Left ventricle myocardium inferior (tissue), 1 donor: ENCODE data around the gene DCDC2. TPM values are rescaled to one million over a fixed set of nuclear protein-coding genes. Genes with fewer than 3 reads are reported as not detected.

Experiments used
- DNase-seq: peaks from one replicate; pipeline ENCODE4 v3.0.0-alpha.2; 2020
- H3K27ac ChIP-seq: fragments of 200-600 bp; replicated peaks from 2 replicates; pipeline ENCODE4 v1.8.0; 2021
- H3K27me3 ChIP-seq: fragments of 200-600 bp; 2 replicates; pipeline ENCODE4 v1.8.0; 2021; ENCODE audit warnings: low read depth
- H3K36me3 ChIP-seq: fragments of 200-600 bp; 2 replicates; pipeline ENCODE4 v1.8.0; 2021
- H3K4me1 ChIP-seq: fragments of 200-600 bp; 2 replicates; pipeline ENCODE4 v1.8.0; 2021
- H3K4me3 ChIP-seq: fragments of 200-600 bp; 2 replicates; pipeline ENCODE4 v1.8.0; 2021; ENCODE audit warnings: mild to moderate bottlenecking, moderate library complexity
- H3K9me3 ChIP-seq: fragments of 200-600 bp; replicated peaks from 2 replicates; pipeline ENCODE4 v1.8.0; 2021
- CTCF ChIP-seq: fragments of 200-600 bp; IDR thresholded peaks from 2 replicates; pipeline ENCODE4 v1.8.0; 2021; ENCODE audit warnings: antibody characterized with exemption, mild to moderate bottlenecking, borderline replicate concordance
- intact Hi-C: fragments of 100-400 bp; cut with micrococcal nuclease; formaldehyde crosslinking; loops from one replicate; pipeline ENCODE4 v1.11.0; 2022
- total RNA-seq: library from RNA; stranded (reverse); fragmentation: NEBNext Ultra II Directional; extraction: Animal tissue kit (Norgen Biotek cat#: 25700); gene quantifications from one replicate; pipeline ENCODE4 v1.2.1, GENCODE V29; 2021
- donor health status: DM: no; HTN: yes; CAD: no; lungs with severe emphysema.

Gene DCDC2
- total RNA-seq, 1 donor from 2014 or later = not detected

- no peaks in the 10 kb centered on the region for H3K9me3 ChIP-seq
- peaks cover 59% of the 10 kb centered on the region for H3K27me3 ChIP-seq
- no peak overlapping the region for H3K27ac ChIP-seq
- H3K36me3 ChIP-seq = no peaks in the 10 kb centered on the region
- peaks cover 22% of the 10 kb centered on the region for H3K4me1 ChIP-seq
- intact Hi-C loops = no loop called here
- DNase-seq = peak; percentile 33
- H3K4me3 ChIP-seq = peak overlapping the region; percentile 69
- TF ChIP-seq CTCF = peak; percentile 65
Observed at GRCh38 chr6:24359640-24360454, 2.0 kb upstream of the DCDC2 start.

GRCh38 chr6:24358219-24358821 is 461 bp upstream of the DCDC2 start:
- DNase-seq = no peak
- Histone ChIP-seq H3K27me3 (peaks cover 46% of the 10 kb centered on the region), H3K4me3 (peak overlapping the region; percentile 52), H3K36me3 (no peaks in the 10 kb centered on the region), H3K4me1 (peaks cover 22% of the 10 kb centered on the region), H3K9me3 (no peaks in the 10 kb centered on the region), H3K27ac (no peak overlapping the region)
- intact Hi-C loops = no loop called here
- TF ChIP-seq CTCF = no peak

DNA sequence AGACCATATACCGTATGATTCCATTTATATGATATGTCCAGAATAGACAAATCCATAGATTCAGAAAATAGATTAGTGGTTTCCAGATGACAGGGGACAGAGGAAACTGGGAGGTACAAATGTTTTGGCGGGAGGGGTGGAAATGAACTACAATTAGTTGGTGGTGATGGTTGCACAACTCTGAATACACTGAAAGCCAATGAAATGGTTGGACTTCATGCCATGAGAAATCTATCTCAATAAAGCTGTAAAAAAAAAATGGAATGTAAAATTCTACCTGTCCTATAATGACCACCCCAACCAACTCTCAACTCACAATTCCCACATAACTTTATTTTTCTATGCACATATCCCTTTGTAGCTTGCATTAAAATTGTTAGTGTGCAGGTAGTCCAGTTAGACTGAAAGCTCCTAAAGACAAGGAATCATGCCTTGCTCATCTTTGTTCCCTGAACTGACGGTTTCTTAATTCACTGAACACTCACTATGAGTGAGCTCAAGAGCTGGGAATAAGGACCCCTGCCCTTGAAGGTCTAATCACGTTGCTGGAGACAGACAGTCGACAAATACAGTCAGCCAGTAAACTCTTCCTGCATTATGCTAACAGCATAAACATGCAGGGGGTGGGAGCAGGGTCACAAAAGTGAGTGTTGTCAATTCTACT is 1.4 kb downstream of the DCDC2 start:
- no peak for DNase-seq
- intact Hi-C loops = no loop called here
- Histone ChIP-seq H3K4me1 (peaks cover 22% of the 10 kb centered on the region), H3K27ac (no peak overlapping the region), H3K4me3 (no peak overlapping the region), H3K36me3 (no peaks in the 10 kb centered on the region), H3K27me3 (peaks cover 30% of the 10 kb centered on the region), H3K9me3 (no peaks in the 10 kb centered on the region)
- TF ChIP-seq CTCF = no peak

DNA sequence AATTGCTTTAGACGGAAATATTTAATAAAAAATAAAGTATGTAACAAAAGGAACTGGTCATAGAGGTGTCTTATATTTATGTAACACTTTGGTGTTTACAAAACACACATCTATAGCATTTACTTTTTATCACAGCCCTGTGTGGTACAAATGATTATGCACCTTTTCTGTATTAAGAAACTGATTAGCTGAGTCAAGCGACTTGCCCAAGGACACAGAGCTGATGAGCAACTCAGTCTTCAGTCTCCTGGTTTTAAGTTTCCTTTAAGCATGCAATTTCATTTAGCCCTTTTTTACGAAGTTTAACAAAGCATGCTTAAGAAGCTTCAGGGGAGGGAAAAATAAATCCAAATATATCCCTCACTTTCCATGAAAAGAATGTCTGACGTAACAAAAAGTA is 2.5 kb downstream of the DCDC2 start:
- Histone ChIP-seq H3K36me3 (no peaks in the 10 kb centered on the region), H3K27me3 (peaks cover 29% of the 10 kb centered on the region), H3K9me3 (no peaks in the 10 kb centered on the region), H3K4me3 (no peak overlapping the region), H3K27ac (no peak overlapping the region), H3K4me1 (peaks cover 21% of the 10 kb centered on the region)
- DNase-seq = no peak
- no peak for TF ChIP-seq CTCF
- intact Hi-C loops = no loop called here

GRCh38 chr6:24353861-24354260 is 4.0 kb downstream of the DCDC2 start:
- intact Hi-C loops = no loop called here
- Histone ChIP-seq H3K36me3 (no peaks in the 10 kb centered on the region), H3K4me3 (no peak overlapping the region), H3K27me3 (peaks cover 35% of the 10 kb centered on the region), H3K9me3 (no peaks in the 10 kb centered on the region), H3K4me1 (peaks cover 13% of the 10 kb centered on the region), H3K27ac (no peak overlapping the region)
- DNase-seq = no peak
- no peak for TF ChIP-seq CTCF
